ENCODE measurements around the gene TMEM151A. TPM values are rescaled to one million over a fixed set of nuclear protein-coding genes. Genes with fewer than 3 reads are reported as not detected.
A peak's percentile ranks its signal among the peaks of the same experiment; 100 is the strongest.

Gene TMEM151A
- total RNA-seq, 1 donor from 2014 or later = not detected

DNA sequence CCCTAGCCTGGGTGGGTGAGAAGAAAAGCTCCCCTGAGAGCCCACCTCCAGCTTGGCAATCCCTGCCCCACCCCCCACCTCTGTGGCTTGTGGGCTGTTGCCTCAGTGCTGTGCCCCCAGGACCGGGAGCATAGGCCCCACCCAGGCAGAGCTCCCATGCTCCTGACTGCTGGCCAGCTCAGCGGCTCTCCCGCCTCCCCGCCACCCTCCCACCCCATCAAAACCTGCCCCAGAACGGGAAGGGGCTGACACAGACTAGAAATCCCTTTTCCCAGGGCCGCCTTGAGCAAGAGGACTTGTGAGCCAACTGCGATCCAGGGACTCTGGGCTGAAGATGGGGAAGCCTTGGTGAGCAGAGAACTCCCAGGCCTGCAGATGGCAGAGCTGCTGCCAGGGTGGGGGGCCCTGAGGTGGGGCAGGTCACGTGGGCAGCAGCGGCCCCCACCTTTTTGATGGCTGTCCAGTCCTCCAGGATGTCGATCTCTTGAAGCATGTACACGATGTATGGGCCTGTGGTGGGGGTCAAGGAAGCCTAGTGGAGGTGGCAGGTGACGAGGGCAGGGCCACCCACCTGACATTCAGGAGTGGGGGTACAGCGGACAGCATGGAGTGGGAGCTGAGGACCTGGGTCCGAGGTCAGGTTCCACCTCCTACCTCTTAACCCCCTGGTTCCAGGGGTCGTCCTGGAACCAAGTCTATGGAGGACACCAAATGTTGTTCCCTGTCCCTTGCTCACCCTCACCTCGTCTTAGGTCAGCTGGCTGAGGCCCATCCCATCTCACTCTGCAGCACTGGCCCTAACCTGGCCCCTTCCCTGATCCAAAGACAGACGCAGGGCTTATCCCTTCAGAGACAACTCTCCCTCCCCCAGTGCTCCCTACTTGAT is 46.8 kb downstream of the TMEM151A start:
- DNase-seq (ENCODE audit: low spot score) = no peak
- H3K4me3 Mint-ChIP-seq = no peak overlapping the region
- peaks cover 6% of the 10 kb centered on the region for H3K79me2 ChIP-seq (ENCODE audit: low read depth)
- H3K9me3 Mint-ChIP-seq = no peaks in the 10 kb centered on the region
- H3K27ac Mint-ChIP-seq = peak overlapping the region; percentile 62
- peaks cover 8% of the 10 kb centered on the region for H4K20me1 ChIP-seq (ENCODE audit: low read depth)
- no peaks in the 10 kb centered on the region for H3K36me3 ChIP-seq
- peaks cover 11% of the 10 kb centered on the region for H3K4me1 ChIP-seq
- no peak overlapping the region for H3K27ac ChIP-seq
- no peaks in the 10 kb centered on the region for H3K36me3 Mint-ChIP-seq
- H3K4me1 Mint-ChIP-seq = peaks cover 32% of the 10 kb centered on the region
- no peak overlapping the region for H3K4me2 ChIP-seq
- H3K9ac ChIP-seq = no peak overlapping the region
- H3K27me3 Mint-ChIP-seq (ENCODE audit: insufficient read depth, low read depth) = peaks cover 10% of the 10 kb centered on the region
- TF ChIP-seq, protein P1, sequence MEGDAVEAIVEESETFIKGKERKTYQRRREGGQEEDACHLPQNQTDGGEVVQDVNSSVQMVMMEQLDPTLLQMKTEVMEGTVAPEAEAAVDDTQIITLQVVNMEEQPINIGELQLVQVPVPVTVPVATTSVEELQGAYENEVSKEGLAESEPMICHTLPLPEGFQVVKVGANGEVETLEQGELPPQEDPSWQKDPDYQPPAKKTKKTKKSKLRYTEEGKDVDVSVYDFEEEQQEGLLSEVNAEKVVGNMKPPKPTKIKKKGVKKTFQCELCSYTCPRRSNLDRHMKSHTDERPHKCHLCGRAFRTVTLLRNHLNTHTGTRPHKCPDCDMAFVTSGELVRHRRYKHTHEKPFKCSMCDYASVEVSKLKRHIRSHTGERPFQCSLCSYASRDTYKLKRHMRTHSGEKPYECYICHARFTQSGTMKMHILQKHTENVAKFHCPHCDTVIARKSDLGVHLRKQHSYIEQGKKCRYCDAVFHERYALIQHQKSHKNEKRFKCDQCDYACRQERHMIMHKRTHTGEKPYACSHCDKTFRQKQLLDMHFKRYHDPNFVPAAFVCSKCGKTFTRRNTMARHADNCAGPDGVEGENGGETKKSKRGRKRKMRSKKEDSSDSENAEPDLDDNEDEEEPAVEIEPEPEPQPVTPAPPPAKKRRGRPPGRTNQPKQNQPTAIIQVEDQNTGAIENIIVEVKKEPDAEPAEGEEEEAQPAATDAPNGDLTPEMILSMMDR (IDR thresholded peaks at IDR 0.05) = no peak
- TF ChIP-seq EZH2phosphoT487 (IDR thresholded peaks at IDR 0.05) (no peak), EZH2 (IDR thresholded peaks at IDR 0.05) (no peak)
- no peaks in the 10 kb centered on the region for H3K9me3 ChIP-seq (ENCODE audit: low read depth)
- peaks cover 16% of the 10 kb centered on the region for H3F3A ChIP-seq (ENCODE audit: low read depth)
- H3K4me3 ChIP-seq = no peak overlapping the region
- peaks cover 5% of the 10 kb centered on the region for H3K27me3 ChIP-seq
- H2AFZ ChIP-seq (replicated peaks) = no peak overlapping the region

GRCh38 chr11:66339162-66339675 is 47.5 kb downstream of the TMEM151A start:
- Mint-ChIP-seq H3K27ac (no peak overlapping the region), H3K4me3 (no peak overlapping the region), H3K9me3 (no peaks in the 10 kb centered on the region), H3K4me1 (peaks cover 39% of the 10 kb centered on the region), H3K36me3 (no peaks in the 10 kb centered on the region), H3K27me3 (ENCODE audit: insufficient read depth, low read depth) (peaks cover 10% of the 10 kb centered on the region)
- DNase-seq (ENCODE audit: low spot score) = no peak
- Histone ChIP-seq H3K4me2 (no peak overlapping the region), H3K27me3 (peaks cover 5% of the 10 kb centered on the region), H3K36me3 (no peaks in the 10 kb centered on the region), H3K9me3 (ENCODE audit: low read depth) (no peaks in the 10 kb centered on the region), H2AFZ (replicated peaks) (no peak overlapping the region), H3K9ac (no peak overlapping the region), H3K79me2 (ENCODE audit: low read depth) (peaks cover 13% of the 10 kb centered on the region), H4K20me1 (ENCODE audit: low read depth) (peaks cover 15% of the 10 kb centered on the region), H3K4me1 (peaks cover 18% of the 10 kb centered on the region), H3F3A (ENCODE audit: low read depth) (peaks cover 22% of the 10 kb centered on the region), H3K27ac (no peak overlapping the region), H3K4me3 (no peak overlapping the region)
- no peak for TF ChIP-seq EZH2 (IDR thresholded peaks at IDR 0.05)
- no peak for TF ChIP-seq EZH2phosphoT487 (IDR thresholded peaks at IDR 0.05)
- TF ChIP-seq, protein P1 (IDR thresholded peaks at IDR 0.05) = no peak

DNA sequence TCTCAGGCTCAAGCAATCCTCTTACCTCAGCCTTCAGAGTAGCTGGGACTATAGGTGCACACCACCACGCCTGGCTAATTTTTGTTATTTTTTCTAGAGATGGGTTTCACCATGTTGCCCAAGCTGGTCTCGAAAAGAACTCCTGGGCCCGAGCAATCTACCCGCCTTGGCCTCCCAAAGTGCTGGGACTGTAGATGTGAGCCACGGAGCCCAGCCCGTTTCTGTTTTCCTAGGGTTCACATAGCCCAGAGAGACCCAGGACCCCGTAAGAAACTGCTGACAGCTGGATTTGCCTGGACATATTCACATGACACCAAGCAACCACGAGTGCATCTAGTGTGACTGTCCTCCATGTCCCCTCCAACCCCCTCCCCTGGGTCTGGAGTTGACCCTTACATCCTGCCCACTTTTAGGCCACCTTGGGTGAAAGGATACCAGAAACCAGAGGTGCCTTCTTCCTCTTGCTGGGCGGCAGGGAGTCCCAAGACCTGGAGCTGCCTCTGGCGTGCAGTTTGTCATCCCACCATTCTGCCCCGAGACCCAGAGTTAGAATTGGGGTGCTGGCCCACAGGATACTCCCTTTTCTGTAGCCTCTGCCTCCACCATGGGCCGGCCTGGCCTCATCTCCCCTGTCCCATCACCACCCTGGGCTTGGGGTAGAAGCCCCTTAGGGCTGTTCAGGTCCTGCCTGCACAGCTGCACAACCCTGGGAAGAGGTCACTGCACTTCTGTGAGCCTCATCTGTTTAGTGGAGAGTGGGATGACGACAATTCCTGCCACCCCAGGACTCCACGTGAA is 48.2 kb downstream of the TMEM151A start:
- Histone ChIP-seq H3K4me2 (no peak overlapping the region), H3K4me3 (no peak overlapping the region), H3F3A (ENCODE audit: low read depth) (peaks cover 27% of the 10 kb centered on the region), H3K9me3 (ENCODE audit: low read depth) (no peaks in the 10 kb centered on the region), H3K4me1 (peaks cover 20% of the 10 kb centered on the region), H4K20me1 (ENCODE audit: low read depth) (peaks cover 18% of the 10 kb centered on the region), H3K36me3 (no peaks in the 10 kb centered on the region), H3K27ac (no peak overlapping the region), H2AFZ (replicated peaks) (no peak overlapping the region), H3K9ac (no peak overlapping the region), H3K79me2 (ENCODE audit: low read depth) (peaks cover 18% of the 10 kb centered on the region), H3K27me3 (peaks cover 5% of the 10 kb centered on the region)
- no peak overlapping the region for H3K4me3 Mint-ChIP-seq
- DNase-seq (ENCODE audit: low spot score) = no peak
- H3K27me3 Mint-ChIP-seq (ENCODE audit: insufficient read depth, low read depth) = peaks cover 10% of the 10 kb centered on the region
- H3K27ac Mint-ChIP-seq = no peak overlapping the region
- H3K9me3 Mint-ChIP-seq = no peaks in the 10 kb centered on the region
- TF ChIP-seq, protein P1 (IDR thresholded peaks at IDR 0.05) = no peak
- no peak for TF ChIP-seq EZH2phosphoT487 (IDR thresholded peaks at IDR 0.05)
- no peak for TF ChIP-seq EZH2 (IDR thresholded peaks at IDR 0.05)
- H3K4me1 Mint-ChIP-seq = peaks cover 42% of the 10 kb centered on the region
- no peaks in the 10 kb centered on the region for H3K36me3 Mint-ChIP-seq

Data from neural progenitor cell (in vitro differentiated cells).